ENCODE measurements around the gene CHST10. TPM values are rescaled to one million over a fixed set of nuclear protein-coding genes. Genes with fewer than 3 reads are reported as not detected.

The CHST10 gene
- total RNA-seq, 1 donor from 2014 or later: 11.1 TPM

- Mint-ChIP-seq H3K9me3 (ENCODE audit: low read depth) (peaks cover 6% of the 10 kb centered on the region), H3K4me1 (ENCODE audit: low read depth) (no peaks in the 10 kb centered on the region), H3K27me3 (ENCODE audit: low read depth) (peaks cover 11% of the 10 kb centered on the region), H3K4me3 (ENCODE audit: unreplicated experiment) (no peak overlapping the region), H3K27ac (ENCODE audit: unreplicated experiment) (no peak overlapping the region), H3K36me3 (ENCODE audit: low read depth) (no peaks in the 10 kb centered on the region)
- no peak for TF ChIP-seq CTCF (IDR thresholded peaks at IDR 0.05)
- no peak for DNase-seq (ENCODE audit: low spot score)
Observed at GRCh38 chr2:100451092-100451491, 33.6 kb upstream of the CHST10 start.

GRCh38 chr2:100446696-100447095 lies 29.2 kb upstream of the CHST10 start:
- no peak overlapping the region for H3K27ac Mint-ChIP-seq (ENCODE audit: unreplicated experiment)
- DNase-seq (ENCODE audit: low spot score): no peak
- TF ChIP-seq CTCF (IDR thresholded peaks at IDR 0.05): no peak
- H3K9me3 Mint-ChIP-seq (ENCODE audit: low read depth): no peaks in the 10 kb centered on the region
- no peak overlapping the region for H3K4me3 Mint-ChIP-seq (ENCODE audit: unreplicated experiment)
- H3K27me3 Mint-ChIP-seq (ENCODE audit: low read depth): peaks cover 18% of the 10 kb centered on the region
- H3K4me1 Mint-ChIP-seq (ENCODE audit: low read depth): no peaks in the 10 kb centered on the region
- no peaks in the 10 kb centered on the region for H3K36me3 Mint-ChIP-seq (ENCODE audit: low read depth)

GRCh38 chr2:100437751-100438150 lies 20.3 kb upstream of the CHST10 start:
- DNase-seq (ENCODE audit: low spot score): no peak
- Mint-ChIP-seq H3K27ac (ENCODE audit: unreplicated experiment) (no peak overlapping the region), H3K4me3 (ENCODE audit: unreplicated experiment) (no peak overlapping the region), H3K9me3 (ENCODE audit: low read depth) (no peaks in the 10 kb centered on the region), H3K4me1 (ENCODE audit: low read depth) (no peaks in the 10 kb centered on the region), H3K36me3 (ENCODE audit: low read depth) (no peaks in the 10 kb centered on the region), H3K27me3 (ENCODE audit: low read depth) (peaks cover 64% of the 10 kb centered on the region)
- TF ChIP-seq CTCF (IDR thresholded peaks at IDR 0.05): no peak

- Mint-ChIP-seq H3K9me3 (ENCODE audit: low read depth) (peaks cover 15% of the 10 kb centered on the region), H3K27me3 (ENCODE audit: low read depth) (peaks cover 68% of the 10 kb centered on the region), H3K27ac (ENCODE audit: unreplicated experiment) (no peak overlapping the region), H3K4me3 (ENCODE audit: unreplicated experiment) (no peak overlapping the region), H3K36me3 (ENCODE audit: low read depth) (peaks cover 1% of the 10 kb centered on the region), H3K4me1 (ENCODE audit: low read depth) (no peaks in the 10 kb centered on the region)
- no peak for TF ChIP-seq CTCF (IDR thresholded peaks at IDR 0.05)
- no peak for DNase-seq (ENCODE audit: low spot score)
Observed at GRCh38 chr2:100429726-100430125, 12.3 kb upstream of the CHST10 start.

GRCh38 chr2:100427627-100428258 lies 10.3 kb upstream of the CHST10 start:
- H3K4me3 Mint-ChIP-seq (ENCODE audit: unreplicated experiment): no peak overlapping the region
- H3K4me1 Mint-ChIP-seq (ENCODE audit: low read depth): no peaks in the 10 kb centered on the region
- peaks cover 15% of the 10 kb centered on the region for H3K9me3 Mint-ChIP-seq (ENCODE audit: low read depth)
- peaks cover 56% of the 10 kb centered on the region for H3K27me3 Mint-ChIP-seq (ENCODE audit: low read depth)
- peaks cover 1% of the 10 kb centered on the region for H3K36me3 Mint-ChIP-seq (ENCODE audit: low read depth)
- peak; percentile 75 for TF ChIP-seq CTCF (IDR thresholded peaks at IDR 0.05)
- no peak for DNase-seq (ENCODE audit: low spot score)
- no peak overlapping the region for H3K27ac Mint-ChIP-seq (ENCODE audit: unreplicated experiment)

Measured in chondrocyte (in vitro differentiated cells).